Spinal cord (tissue), 10 donors: ENCODE measurements around the gene NKG7. TPM values are rescaled to one million over a fixed set of nuclear protein-coding genes. Genes with fewer than 3 reads are reported as not detected.
"Not testable (repeated sequence)": the region's sequence is repeated elsewhere in the genome, so short reads cannot be mapped to it uniquely, and the experiment has no call there.

Experiments
- DNase-seq, 6 donors: peaks; one replicate each; pipeline versions ENCODE4 v3.0.0 to v3.0.0-alpha.2; 2013 to 2015; ENCODE audit warnings: low spot score in 6 of 6, low read depth in 4 of 6
- H3K27ac ChIP-seq: one replicate; pipeline ENCODE4 v1.5.1; 2013; ENCODE audit warnings: low read depth, low read length, control low read depth
- H3K27me3 ChIP-seq: one replicate; pipeline ENCODE4 v1.6.1; 2013; ENCODE audit warnings: low read length; ENCODE audit not compliant: control insufficient read depth, insufficient read depth
- H3K36me3 ChIP-seq: one replicate; pipeline ENCODE4 v1.6.1; 2013; ENCODE audit warnings: low read length; ENCODE audit not compliant: control insufficient read depth, insufficient read depth
- H3K4me1 ChIP-seq: one replicate; pipeline ENCODE4 v1.6.1; 2013; ENCODE audit warnings: low read length; ENCODE audit not compliant: control insufficient read depth, insufficient read depth
- H3K4me3 ChIP-seq: one replicate; pipeline ENCODE4 v1.5.1; 2013; ENCODE audit warnings: low read depth, low read length, control low read depth
- H3K9me3 ChIP-seq: one replicate; pipeline ENCODE4 v1.6.1; 2013; ENCODE audit warnings: low read length; ENCODE audit not compliant: control insufficient read depth, insufficient read depth
- WGBS: methylation state at CpG from one replicate; pipeline ENCODE4 v1.1.5; 2013; ENCODE audit warnings: missing lambda C conversion rate; ENCODE audit not compliant: insufficient coverage; 5-methylcytosine and 5-hydroxymethylcytosine counted together
- long read RNA-seq, 4 donors: transcript quantifications; one replicate each; lab custom pipeline, GENCODE V29; 2026
- polyA plus RNA-seq, 2 donors: library from polyadenylated mRNA; unstranded; fragments of 120-200 nt; gene quantifications; one replicate each; pipeline ENCODE4 v1.2.1, GENCODE V29; 2013; ENCODE audit not compliant: insufficient read length in 2 of 2
- total RNA-seq, 2 donors: library from RNA; depleted of rRNA in 1 of 2; stranded (reverse); fragments of 120-200 nt in 1 of 2; fragments of >200 nt in 1 of 2; gene quantifications; one replicate each; pipeline versions ENCODE4 v1.2.3 to v1.2.4, GENCODE V29; 2013 to 2014
- donor health status: healthy.

The NKG7 gene, protein sequence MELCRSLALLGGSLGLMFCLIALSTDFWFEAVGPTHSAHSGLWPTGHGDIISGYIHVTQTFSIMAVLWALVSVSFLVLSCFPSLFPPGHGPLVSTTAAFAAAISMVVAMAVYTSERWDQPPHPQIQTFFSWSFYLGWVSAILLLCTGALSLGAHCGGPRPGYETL
- total RNA-seq (1 to 10 TPM in 1 of 2 donors, under 1 TPM in 1; 0.44 to 6.0 TPM), polyA plus RNA-seq (under 1 TPM in 1 of 2 donors, not detected in 1; 0.69 TPM)
- long read RNA-seq, donor 1: 0 reads
- long read RNA-seq, donor 2: 0 reads
- long read RNA-seq, donor 3: 0 reads
- long read RNA-seq, donor 4, partial matches to known transcripts: 0 of 4 reads
- long read RNA-seq, donor 4, other reads (novel, unspliced or antisense): 0 of 4 reads

DNA sequence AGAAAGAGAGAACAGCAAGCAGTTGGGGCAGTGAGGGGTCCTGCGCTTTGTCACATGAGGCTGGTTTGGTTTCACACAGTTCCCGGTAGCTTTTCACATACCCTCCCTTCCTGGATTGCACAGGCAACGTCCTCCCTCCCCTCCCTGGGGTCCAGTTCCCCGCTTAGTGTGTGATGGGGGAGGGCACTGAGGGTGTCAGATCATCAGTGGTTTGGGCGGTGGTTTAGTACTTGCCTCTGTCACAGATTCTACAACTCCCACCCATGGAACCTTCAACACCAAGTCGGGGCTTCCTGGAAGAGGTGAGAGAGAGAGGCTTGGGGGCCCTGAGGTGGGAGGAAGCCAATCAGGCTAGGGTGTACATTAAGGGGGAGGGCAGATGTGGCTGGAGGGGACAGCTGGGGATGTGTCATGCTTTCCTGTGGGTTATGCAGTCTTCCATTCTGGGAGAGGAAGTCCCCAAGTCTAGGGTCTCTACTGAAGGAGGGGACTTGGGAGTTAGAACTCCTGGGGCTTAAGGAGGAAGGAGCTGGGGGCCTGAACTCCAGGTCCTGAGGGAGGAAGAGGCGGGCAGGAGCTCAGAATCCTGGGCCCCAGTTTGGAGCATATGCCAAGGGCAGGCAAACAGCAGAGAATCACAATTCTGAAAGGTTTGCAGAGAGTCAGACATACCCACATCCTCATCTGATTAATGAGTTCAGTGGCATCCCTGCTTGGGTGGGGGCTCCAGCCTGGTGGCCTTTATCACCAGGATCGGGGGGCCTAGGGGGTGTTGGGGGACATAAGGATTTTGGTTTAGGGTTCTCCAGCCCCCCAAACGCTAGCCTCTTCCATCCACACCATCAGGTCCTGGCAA is at the start of gene NKG7:
Gene NKG7 (minus strand): TSS at position 6 of the 856 bp plus-strand sequence. CDS start 119 bp downstream, outside the sequence.
- Histone ChIP-seq H3K27ac (no peak within 1 kb of the TSS), H3K9me3 (no peaks in the 10 kb centered on the region), H3K4me1 (peaks cover 10% of the 10 kb centered on the region), H3K27me3 (no peaks in the 10 kb centered on the region), H3K4me3 (no peak within 1 kb of the TSS), H3K36me3 (no peaks in the 10 kb centered on the region)
- 50% methylated on average over 1 of the region's 9 CpGs for WGBS
- no peak for DNase-seq

GRCh38 chr19:51422053-51422448 is 49.6 kb upstream of the NKG7 start:
- Histone ChIP-seq H3K27ac (no peak overlapping the region), H3K27me3 (peaks cover 13% of the 10 kb centered on the region), H3K9me3 (no peaks in the 10 kb centered on the region), H3K36me3 (no peaks in the 10 kb centered on the region), H3K4me1 (peaks cover 4% of the 10 kb centered on the region), H3K4me3 (no peak overlapping the region)
- WGBS: 2% methylated on average over 16 of the region's 19 CpGs
- peak; percentile 19 to 78 (median 40) for DNase-seq

DNA sequence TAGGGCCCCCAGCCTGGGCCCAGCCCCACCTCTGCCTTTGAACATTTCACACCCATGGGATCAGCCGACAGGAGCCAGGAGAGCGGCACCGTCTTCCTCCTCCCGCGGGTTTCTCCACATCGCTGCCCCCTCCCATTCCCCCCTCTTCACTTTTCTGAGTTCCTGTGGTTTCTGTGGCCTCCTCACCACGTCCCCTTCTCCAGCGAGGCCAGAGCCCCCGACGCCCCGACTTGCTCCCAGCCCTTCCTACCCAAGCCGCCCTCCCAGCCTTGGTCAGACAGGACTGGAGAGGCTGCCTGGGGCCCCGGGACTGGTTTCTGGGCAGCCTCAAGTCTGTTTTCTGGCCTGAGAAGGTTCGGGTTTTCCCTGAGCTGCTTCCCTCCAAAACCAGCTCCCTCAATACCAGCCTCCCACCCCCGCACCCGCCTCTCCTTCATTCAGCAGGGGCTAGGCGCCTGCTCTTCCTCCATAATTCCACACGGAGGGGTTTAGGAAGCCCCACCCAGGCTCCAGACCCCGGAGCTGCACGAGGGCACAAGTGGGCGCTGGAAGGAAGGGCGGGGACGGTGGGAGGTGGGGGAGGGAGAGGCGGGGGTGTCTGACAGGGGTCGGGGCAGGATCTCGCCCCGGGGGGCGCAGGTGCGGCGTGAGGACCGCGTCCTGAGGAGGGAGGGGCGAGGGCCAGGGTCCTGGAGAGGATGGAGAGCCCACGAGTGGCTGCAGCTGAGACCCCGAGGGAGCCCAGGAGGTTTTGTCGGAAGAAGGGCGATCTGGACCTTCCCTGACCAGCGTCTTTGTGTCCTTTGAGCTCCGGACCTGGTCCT is 49.0 kb upstream of the NKG7 start:
- Histone ChIP-seq H3K27ac (no peak overlapping the region), H3K27me3 (peaks cover 13% of the 10 kb centered on the region), H3K9me3 (no peaks in the 10 kb centered on the region), H3K4me3 (no peak overlapping the region), H3K36me3 (no peaks in the 10 kb centered on the region), H3K4me1 (peaks cover 4% of the 10 kb centered on the region)
- DNase-seq: no peak
- 16% methylated on average over 29 of the region's 39 CpGs for WGBS

GRCh38 chr19:51420511-51420910 is 48.1 kb upstream of the NKG7 start:
- DNase-seq, H3K27me3 ChIP-seq: not testable (repeated sequence)
- 92% methylated on average over 8 of the region's 11 CpGs for WGBS

GRCh38 chr19:51418707-51419106 is 46.3 kb upstream of the NKG7 start:
- WGBS: no CpG with 5 or more reads among the region's 2 CpGs
- H3K36me3 ChIP-seq: no peaks in the 10 kb centered on the region
- H3K4me3 ChIP-seq: no peak overlapping the region
- no peak overlapping the region for H3K27ac ChIP-seq
- peaks cover 4% of the 10 kb centered on the region for H3K4me1 ChIP-seq
- H3K9me3 ChIP-seq: no peaks in the 10 kb centered on the region
- H3K27me3 ChIP-seq: peaks cover 9% of the 10 kb centered on the region
- DNase-seq: no peak

More at GRCh38 chr19:51420511-51420910, 48.1 kb upstream of the NKG7 start:
- H3K36me3 ChIP-seq, H3K4me1 ChIP-seq, H3K9me3 ChIP-seq, H3K4me3 ChIP-seq, H3K27ac ChIP-seq: not testable (repeated sequence)

DNA sequence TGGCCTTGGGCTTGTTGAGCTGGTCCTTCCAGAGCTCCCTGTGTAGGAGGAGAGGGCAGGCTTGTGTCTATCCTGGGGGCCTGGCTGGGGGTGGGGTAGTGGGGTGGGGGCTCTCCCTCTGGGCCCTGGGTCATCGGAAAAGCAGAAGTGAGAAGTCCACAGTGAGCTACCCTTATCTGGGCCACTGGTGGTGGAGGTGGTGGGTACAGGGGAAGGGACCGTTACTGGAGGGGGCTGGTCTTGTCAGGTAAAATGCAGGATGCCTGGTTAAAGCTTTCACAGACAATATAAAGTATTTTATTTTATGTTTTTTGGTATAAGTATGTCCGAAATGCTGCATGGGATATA is 45.3 kb upstream of the NKG7 start:
- Histone ChIP-seq H3K4me3 (no peak overlapping the region), H3K36me3 (no peaks in the 10 kb centered on the region), H3K27ac (no peak overlapping the region), H3K4me1 (peaks cover 4% of the 10 kb centered on the region), H3K27me3 (peaks cover 9% of the 10 kb centered on the region), H3K9me3 (no peaks in the 10 kb centered on the region)
- no peak for DNase-seq
- WGBS: 83% methylated on average over 1 of the region's 3 CpGs

GRCh38 chr19:51417107-51417809 is 44.8 kb upstream of the NKG7 start, which contains the start of gene SIGLEC10:
SIGLEC10 (minus strand) TSS chr19:51417642; CDS start chr19:51417581, 61 bp downstream.
- H3K36me3 ChIP-seq: no peaks in the 10 kb centered on the region
- 67% methylated on average over 18 of the region's 21 CpGs for WGBS
- peaks cover 4% of the 10 kb centered on the region for H3K4me1 ChIP-seq
- no peak within 1 kb of the TSS for H3K27ac ChIP-seq
- DNase-seq: peak in 1 of 6 donors; percentile 9
- H3K27me3 ChIP-seq: peaks cover 9% of the 10 kb centered on the region
- no peaks in the 10 kb centered on the region for H3K9me3 ChIP-seq
- H3K4me3 ChIP-seq: no peak within 1 kb of the TSS

DNA sequence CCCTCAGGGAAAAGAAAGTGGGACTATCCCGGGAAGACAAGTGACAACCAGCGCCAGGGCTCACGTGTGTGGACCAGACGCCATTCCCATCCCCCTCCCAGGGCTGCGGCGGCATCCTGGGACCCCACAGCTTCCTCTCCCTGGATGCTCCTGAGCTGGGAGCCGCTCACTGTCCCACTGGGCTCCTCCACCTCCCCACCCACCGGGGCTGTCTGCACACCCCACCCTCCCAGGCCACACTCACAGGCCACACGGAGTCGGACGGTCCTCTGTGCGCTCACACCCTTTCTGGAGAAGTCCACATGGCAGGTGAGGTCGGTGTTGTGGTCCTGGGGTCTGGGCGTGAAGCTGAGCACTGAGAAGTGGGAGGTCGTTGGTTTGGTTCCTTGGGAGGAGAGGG is 44.0 kb upstream of the NKG7 start:
- not testable (repeated sequence) for H3K4me3 ChIP-seq, H3K27ac ChIP-seq, H3K9me3 ChIP-seq, H3K36me3 ChIP-seq, DNase-seq, H3K4me1 ChIP-seq, H3K27me3 ChIP-seq
- 70% methylated on average over 3 of the region's 15 CpGs for WGBS

DNA sequence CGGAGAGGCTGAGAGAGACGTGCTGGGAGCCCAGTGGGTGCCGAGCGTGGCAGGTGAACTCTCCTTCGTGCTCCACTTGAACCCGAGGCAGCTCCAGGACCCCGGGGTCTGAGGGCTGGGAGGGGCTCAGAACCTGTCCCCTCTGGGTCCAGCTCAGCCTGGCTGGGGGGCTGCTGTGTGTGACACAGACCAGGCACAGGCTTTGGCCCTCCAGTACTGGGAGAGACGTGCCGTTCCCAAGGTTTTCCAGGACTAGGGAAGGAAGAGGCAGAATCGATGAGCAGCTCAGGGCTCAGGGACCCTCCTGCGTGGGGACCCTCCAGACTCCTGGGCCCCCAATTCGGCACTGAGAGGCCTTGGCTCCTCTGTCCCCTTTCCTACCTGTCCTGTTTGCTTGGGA is 42.7 kb upstream of the NKG7 start:
- no peaks in the 10 kb centered on the region for H3K9me3 ChIP-seq
- no peak overlapping the region for H3K4me3 ChIP-seq
- H3K27me3 ChIP-seq: no peaks in the 10 kb centered on the region
- no peak for DNase-seq
- H3K4me1 ChIP-seq: no peaks in the 10 kb centered on the region
- H3K27ac ChIP-seq: no peak overlapping the region
- no peaks in the 10 kb centered on the region for H3K36me3 ChIP-seq
- 87% methylated on average over 8 of the region's 12 CpGs for WGBS
